HG03135 (cell line): ENCODE data around the gene BCAM.

ENCODE experiments used
- ATAC-seq: cut with Tn5 transposase; IDR thresholded peaks from one replicate; pipeline ENCODE4 v1.9.1; 2021; ENCODE audit warnings: mild to moderate bottlenecking, moderate library complexity; ENCODE audit not compliant: unreplicated experiment

Gene BCAM

DNA sequence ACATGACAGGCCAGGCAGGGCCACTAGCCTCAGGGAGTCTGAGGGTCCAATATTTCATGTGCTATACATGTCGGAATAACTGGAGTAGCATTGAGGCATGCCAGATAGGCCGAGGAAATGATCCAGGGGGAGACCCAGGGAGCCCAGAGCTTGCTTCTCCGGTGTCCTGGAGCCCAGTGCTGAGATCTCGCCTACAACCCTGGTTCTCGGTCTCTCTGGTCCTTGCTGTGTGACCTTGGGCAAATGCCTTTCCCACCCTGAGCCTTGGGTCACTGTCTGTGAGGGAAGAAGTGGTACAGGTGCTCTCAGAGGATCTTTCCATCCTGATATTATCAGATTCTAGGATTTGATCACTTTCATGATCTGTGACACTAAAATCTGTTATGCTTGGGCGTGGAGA lies 19.9 kb upstream of the BCAM start:
- ATAC-seq = no peak

DNA sequence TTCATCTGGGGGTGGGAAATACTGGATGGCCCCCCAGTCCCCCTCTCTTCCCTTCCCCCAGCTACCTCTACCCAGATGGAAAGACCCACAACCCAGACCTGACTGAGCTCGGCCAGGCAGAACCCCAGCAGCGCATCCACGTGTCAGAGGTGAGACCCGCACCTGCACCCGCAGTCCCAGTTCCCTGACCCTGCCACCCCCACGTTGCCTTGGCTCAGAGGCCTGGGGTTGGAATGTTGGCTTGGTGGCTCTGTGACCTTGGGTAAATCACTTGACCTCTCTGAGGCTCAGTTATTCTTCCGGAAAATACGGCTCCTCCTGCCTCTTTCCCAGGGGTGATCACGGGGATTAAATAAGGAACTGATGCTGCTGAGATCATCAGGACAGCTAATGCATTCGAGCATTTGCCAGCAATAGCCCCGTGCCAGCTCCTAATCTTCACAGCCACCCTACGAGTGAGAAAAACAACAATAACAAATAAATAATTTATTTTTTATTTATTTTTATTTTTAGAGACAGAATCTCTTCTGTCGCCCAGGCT lies 18.9 kb upstream of the BCAM start:
- ATAC-seq = no peak

DNA sequence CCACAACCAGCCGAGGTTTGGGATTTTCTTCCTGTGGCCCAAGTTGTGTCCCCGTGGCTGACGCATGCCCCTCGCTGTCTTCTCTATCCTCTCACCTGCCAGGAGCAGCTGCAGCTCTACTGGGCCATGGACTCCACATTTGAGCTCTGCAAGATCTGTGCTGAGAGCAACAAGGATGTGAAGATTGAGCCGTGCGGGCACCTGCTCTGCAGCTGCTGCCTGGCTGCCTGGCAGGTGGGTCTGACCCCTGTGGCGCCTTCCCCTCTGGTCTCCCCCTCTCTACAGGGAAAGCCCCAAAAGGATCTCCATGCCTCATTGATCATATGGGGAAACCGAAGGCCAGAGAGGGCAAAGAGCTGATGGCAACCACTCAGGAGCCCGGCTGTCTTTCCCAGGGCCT lies 16.6 kb upstream of the BCAM start:
- no peak for ATAC-seq

DNA sequence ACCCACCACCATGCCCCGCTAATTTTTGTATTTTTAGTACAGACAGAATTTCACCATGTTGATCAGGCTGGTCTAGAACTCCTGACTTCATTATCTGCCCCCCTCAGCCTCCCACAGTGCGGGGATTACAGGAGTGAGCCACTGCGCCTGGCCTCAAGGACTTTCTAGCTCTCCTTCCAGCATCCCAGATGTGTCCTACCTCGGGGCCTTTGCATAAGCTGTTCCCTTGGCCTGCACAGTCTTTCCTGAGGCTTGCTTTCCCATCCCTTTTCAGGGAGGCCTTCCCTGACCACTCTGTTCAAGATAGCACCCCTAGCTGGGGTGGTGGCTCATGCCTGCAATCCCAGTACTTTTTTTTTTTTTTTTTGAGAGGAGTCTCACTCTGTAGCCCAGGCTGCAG lies 14.3 kb upstream of the BCAM start:
- no peak for ATAC-seq

DNA sequence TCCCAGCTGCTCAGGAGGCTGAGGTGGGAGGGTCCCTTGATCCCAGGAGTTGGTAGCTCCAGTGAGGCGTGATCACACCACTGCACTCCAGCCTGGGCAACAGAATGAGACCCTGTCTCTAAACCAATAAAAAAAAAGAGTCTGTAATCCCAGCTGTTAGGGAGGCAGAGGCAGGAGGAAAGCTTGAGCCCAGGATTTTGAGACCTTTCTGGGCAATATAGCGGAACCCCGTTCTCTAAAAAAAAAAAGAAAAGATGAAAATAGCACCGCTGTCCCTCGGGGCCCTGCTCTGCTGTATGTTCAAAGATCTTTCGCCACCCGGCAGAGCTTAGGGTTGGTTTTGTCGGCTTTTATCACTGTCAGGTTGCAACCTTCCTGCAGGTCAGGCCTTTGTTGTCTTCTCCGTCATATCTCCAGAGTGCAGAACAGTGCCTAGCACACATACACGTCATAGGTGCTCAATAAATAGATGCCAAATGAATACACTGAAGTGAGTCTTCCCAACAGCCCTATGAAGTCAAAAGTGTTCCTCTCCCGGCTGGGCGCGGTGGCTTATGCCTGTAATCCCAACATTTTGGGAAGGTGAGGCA lies 13.4 kb upstream of the BCAM start:
- no peak for ATAC-seq

DNA sequence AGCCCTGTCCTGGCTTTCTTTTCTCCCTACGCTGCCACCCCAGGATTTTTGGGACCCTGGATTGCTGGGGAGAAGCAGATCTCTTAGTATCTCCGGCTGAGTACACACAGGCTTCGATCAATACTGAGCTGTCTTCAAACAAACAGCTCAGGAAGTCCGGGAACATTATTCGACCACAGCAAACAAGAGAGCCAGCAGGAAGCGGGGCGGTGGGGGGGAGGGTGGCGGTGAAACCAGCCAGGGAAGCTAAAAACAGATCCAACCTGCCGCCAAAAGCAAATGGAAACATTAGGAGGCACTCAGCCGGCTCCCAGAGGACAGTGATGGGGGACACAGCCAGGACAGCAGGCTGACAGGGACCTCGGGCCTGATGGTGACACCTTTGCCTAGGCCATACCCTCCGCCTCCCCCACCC lies 12.2 kb upstream of the BCAM start:
- ATAC-seq = no peak

DNA sequence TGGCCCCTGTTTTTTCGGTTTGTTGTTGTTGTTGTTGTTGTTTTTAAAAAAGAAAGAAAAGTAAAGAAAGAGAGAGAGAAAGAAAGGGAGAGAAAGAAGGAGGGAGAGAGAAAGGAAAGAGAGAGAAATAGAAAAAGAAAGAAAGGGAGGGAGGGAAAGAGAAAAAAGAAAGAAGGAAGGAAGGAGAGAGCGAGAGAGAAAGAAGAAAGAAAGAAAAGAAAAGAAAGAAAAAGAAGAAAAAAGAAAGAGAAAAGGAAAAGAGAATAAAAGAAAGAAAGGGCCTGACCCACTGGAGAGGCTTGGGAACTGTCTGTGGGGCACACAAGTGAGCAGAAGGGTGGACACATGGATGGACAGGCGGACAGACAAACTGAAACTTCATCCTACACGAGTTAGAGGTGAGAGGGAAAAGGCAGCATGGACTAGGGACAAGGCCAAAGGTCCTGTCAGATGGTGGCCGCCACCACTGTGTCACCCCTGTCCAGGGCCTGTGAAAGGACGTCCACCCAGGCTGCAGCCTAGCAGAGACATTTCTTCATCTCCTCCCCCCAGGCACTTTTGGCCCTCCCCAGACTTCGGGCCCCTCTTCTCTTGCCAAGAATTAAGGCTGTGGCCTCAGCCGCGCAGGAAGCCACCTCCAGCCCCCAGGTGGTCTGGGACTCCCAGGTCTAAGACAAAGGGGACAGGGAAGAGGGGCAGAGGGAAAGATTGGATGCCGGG lies 9.1 kb upstream of the BCAM start:
- ATAC-seq = no peak

DNA sequence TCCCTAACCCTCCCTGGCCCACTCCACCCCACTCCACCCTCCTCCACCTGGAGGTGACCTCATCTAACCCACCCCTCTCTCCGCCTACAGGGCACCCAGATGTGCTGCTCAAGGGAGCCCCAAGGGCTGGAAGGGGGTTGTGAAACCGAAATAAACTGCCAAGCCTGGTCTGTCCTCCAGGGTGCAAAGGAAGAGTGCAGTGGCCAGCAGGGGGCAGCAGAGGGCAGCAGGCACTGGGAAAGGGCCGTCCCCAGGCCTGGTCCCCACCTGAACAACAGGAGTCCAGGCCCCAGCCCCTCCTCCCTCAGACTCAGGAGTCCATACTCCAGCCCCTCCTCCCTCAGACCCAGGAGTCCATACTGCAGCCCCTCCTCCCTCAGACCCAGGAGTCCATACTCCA lies 8.4 kb upstream of the BCAM start:
- no peak for ATAC-seq

DNA sequence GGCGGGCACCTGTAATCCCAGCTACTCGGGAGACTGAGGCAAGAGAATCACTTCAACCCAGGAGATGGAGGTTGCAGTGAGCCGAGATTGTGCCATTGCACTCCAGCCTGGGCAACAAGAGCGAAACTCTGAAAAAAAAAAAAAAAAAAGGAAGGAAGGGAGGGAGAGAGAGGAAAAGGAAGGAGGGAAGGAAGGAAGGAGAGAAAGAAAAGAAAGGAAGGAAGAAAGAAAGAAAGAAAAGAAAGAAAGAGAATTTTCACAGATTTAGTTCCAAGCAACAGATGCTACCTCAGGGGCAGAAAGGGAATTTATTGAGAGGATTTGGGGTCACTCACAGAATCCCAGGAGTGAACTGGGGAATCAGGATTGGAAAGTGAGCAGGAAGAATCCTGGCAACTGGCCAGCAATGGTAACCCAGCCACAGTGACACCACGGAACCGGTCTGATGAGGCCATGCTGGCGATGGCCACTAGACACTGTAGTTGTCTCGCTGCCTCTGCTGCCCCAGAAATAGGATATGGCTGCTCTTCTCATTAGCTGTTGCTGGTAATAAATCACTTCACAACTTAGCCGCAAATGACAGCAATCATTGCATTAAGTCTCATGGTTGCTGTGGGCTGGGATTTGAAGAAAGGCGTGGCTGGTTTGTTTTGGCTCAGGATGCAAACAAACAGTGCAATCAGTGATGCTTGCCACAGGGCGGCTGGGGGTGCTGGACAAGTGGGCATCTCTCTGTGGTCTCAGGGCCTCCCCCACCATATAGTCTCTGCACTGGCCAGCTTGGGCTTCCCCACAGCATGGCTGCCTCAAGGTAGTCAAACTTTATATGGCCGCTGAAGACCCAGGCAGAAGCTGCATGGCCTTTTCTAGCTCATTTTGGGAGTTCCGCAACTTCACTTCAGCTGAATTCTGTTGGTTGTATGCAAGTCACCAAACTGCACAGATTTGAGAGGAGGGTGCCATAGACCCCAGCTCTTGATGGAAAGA lies 5.2 kb upstream of the BCAM start:
- no peak for ATAC-seq

DNA sequence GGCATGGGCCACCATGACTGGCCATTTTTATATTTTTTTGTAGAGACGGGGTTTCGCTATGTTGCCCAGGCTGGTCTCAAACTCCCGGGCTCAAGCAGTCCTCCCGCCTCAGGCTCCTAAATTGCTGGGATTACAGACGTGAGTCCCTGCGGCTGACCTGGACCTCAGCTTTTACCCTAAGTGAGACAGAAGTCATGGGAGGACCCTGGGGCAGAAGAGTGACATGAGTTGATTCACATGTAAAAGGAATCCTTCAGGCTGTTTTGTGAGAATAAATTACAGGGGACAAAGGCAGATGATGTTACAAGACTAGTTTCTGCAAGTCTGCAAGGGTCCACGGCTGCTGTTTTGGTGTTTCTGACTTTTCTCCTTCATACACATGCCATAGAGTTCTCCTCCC lies 2.6 kb upstream of the BCAM start:
- ATAC-seq = no peak

DNA sequence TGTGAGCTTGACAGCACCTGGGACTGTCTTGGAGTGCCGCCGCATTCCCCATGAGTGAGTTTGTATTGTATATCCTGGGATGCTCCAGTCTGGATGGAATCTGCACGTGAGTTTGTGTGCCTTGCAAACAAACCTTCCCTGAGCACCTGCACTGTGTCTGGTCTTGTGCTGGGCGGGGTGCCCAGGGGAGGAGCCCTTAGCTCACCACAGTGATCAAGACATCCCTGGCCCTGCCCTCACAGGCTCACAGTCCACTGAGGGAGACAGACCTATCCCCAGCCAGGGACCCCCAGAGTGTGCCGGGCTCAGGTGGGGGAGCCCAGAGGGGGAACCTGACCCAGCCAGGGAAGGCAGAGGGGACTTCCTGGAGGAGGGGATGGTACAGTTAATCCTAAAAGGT lies 1.7 kb upstream of the BCAM start:
- no peak for ATAC-seq

DNA sequence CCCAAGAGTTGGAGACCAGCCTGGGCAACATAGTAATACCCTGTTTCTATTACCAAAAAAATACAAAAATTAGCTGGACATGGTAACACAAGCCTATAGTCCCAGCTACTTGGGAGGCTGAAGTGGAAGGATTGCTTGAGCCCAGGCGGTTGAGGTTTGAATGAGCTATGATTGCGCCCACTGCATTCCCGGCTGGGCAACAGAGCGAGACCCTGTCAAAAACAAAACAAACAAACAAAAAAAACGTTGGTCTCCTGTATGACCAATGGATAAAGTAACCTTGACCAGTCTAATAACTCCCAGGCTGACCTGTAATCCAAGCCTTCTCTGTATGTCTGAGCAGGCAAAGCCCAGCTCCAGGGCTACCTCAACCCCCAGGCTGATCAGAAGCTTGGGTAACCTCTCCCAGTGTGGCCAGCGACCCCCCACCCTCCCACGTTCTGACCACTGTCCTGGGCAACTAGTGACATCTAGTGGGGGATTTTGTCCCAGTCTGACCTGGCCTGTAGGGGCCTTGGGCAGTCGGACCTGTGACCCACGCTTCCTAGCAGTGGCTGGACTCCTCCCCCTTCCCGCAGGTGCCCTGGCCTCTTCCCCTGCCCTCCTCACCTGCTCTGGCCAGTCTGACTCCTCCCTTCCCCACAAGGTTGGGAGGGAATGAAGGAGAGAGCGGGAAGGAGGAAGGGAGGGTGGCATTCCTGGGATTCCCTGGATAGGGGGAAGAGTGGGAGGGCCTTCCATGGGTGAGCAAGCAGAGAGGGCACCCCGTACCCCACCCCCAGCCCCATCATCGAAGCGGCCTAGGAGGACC lies 1.0 kb upstream of the BCAM start:
- no peak for ATAC-seq

DNA sequence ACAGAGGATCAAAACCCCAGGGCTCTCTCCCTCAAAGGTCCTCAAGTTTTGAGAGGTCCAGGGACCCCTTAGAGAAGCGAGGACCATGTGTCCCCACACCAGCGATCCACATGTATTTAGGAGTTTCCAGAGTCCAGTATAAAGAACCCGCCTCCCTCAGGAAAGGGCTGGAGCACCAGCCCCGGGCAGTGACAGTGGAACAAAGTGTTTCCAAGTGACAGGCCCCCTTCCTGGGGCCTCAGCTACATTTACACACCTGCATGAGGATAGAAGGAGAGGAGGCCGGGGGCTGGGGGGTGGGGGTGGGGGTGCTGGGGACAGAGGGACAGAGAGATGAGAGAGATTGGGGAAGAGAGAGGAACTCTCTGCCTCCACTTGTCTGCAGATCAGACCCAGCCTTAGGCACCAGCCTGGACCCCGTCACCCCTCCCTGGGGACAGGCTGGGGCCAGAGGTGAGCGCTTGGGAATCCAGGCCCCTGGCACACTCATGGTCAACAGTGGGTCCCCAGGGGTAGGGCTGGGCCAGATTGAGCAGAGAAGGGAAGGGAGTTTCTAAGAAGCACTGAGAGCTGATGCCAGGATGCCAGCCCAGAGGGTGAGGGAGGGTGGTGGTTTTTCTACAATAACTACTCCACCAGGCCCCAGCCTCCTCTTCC lies 802 bp downstream of the BCAM start:
- no peak for ATAC-seq

DNA sequence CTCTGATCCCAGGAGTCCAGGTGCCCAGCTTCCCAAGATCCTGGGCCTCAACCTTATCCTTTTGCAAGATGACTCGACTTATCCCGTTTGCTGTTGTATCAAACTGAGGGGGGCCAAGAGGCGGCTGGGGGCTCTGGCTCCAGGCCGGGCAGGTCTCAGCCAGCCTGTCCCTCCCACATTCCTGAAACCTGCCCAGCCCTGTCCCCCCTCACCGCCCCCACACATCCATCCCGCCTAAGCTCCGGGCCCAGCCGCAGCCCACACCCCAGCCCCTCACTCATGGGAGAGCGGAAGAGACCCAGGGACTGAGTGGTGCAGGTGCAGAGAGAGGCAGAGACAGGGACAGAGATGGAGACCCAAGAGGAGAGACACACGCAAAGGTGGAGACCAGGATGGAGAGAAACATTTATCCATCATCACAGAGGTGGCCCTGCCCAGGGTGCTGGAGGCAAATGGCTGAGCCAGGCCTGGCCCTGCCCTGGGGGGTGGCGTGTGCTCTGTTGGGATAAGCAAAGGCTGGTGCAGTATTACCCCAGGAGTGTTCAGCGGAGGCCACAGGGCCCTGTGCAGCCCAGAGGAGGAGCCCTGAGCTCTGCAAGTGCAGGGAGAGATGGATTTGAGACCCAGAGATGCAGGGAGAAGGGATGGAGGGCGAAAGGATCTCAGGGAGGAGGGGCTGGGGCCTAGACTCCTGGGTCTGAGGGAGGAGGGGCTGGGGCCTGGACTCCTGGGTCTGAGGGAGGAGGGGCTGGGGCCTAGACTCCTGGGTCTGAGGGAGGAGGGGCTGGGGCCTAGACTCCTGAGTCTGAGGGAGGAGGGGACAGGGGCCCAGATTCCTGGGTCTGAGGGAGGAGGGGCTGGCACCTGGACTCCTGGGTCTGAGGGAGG lies 1.6 kb downstream of the BCAM start:
- ATAC-seq = no peak

DNA sequence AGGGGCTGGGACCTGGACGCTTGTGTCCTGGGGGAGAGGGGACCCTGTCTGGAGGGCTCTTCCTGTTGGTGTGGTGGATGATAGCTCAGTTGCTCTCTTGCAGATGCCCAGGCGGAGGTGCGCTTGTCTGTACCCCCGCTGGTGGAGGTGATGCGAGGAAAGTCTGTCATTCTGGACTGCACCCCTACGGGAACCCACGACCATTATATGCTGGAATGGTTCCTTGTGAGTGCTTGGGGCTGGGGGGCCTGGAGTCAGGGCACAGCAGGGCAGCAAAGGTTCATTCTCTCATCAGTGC lies 2.2 kb downstream of the BCAM start:
- no peak for ATAC-seq

DNA sequence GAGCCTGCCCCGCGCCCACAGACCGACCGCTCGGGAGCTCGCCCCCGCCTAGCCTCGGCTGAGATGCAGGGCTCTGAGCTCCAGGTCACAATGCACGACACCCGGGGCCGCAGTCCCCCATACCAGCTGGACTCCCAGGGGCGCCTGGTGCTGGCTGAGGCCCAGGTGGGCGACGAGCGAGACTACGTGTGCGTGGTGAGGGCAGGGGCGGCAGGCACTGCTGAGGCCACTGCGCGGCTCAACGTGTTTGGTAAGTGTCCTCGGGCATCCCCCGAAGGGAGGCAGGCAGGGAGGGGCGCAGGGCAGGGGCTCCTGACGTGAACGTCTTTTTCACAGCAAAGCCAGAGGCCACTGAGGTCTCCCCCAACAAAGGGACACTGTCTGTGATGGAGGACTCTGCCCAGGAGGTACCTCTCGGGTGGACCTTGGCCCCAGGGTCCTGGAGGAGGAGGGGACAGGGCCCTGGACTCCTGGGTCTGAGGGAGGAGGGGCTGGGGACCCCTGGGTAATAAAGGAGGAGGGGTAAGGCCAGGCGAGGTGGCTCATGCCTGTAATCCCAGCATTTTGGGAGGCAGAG lies 3.3 kb downstream of the BCAM start:
- ATAC-seq = no peak

DNA sequence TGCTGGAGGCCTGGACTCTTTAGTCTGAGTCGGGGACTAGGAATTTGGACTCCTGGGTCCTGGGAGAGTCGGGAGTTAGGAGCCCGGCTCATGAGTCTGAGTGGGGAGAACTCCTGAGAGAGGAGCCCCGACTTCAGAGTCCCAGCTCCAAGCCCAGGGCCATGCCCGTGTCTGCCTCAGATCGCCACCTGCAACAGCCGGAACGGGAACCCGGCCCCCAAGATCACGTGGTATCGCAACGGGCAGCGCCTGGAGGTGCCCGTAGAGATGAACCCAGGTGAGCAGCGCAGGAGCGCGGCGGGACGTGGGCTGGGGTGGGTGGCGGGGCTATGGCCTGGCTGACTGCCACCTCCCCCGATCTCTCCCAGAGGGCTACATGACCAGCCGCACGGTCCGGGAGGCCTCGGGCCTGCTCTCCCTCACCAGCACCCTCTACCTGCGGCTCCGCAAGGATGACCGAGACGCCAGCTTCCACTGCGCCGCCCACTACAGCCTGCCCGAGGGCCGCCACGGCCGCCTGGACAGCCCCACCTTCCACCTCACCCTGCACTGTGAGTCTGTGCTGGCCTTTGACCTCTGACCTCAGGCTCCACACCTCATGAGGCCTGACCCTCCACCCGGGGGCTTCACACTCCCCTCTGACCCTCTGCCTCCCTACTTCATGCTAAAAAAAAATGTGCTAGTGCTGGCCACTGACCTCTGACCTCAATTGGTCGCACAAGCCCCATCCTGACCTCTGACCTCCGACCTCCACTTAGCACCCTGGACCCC lies 4.4 kb downstream of the BCAM start:
- no peak for ATAC-seq

DNA sequence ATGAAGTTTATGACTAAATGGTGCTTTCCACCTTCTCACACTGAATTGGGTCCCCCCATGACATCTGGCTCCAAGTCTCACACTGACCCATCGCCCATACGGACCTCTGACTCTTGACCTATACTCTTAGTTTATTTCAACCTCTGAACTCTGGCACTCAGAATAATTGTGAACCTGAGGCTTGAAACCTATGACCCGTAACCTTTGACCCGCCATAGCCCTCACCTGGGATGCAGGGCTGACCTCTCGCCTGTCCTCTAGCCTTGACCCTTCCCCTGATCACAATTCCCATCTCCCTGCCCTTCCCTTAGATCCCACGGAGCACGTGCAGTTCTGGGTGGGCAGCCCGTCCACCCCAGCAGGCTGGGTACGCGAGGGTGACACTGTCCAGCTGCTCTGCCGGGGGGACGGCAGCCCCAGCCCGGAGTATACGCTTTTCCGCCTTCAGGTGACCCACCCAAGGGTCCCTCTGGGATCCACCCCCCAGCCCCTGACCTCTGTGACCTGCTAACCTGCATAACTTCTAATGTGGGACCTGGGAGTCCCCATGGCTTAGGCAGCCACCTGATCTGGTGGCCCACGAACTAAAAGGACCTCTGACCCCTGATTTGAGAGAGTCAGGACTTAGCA lies 5.1 kb downstream of the BCAM start:
- no peak for ATAC-seq
